Thyroid gland (tissue), 4 donors: ENCODE measurements around the gene HAO2. TPM values are rescaled to one million over a fixed set of nuclear protein-coding genes. Genes with fewer than 3 reads are reported as not detected.

Experiments
- DNase-seq, 2 donors: peaks; one replicate each; pipeline ENCODE4 v3.0.0-alpha.2; 2019
- H3K27ac ChIP-seq, 3 donors: fragments of 200-600 bp; sonication (generic); 1 replicate in 2 of 3; 2 replicates in 1 of 3; pipeline ENCODE4 v1.5.1; 2016 to 2019; ENCODE audit warnings: mild to moderate bottlenecking in 1 of 3, moderate library complexity in 1 of 3
- H3K27me3 ChIP-seq: fragments of 200-600 bp; sonication (generic); one replicate; pipeline ENCODE4 v1.5.1; 2019
- H3K36me3 ChIP-seq, 2 donors: fragments of 200-600 bp; sonication (generic); one replicate each; pipeline ENCODE4 v1.5.1; 2016 to 2019
- H3K4me1 ChIP-seq, 2 donors: fragments of 200-600 bp; sonication (generic); one replicate each; pipeline ENCODE4 v1.5.1; 2017 to 2019
- H3K4me3 ChIP-seq, 3 donors: fragments of 200-600 bp; sonication (generic); replicated peaks in 1 of 3; 1 replicate in 2 of 3; 2 replicates in 1 of 3; pipeline ENCODE4 v1.5.1; 2016; ENCODE audit warnings: mild to moderate bottlenecking in 1 of 3
- H3K9me3 ChIP-seq: fragments of 200-600 bp; sonication (generic); one replicate; pipeline ENCODE4 v1.5.1; 2017
- CTCF ChIP-seq, 6 experiments: fragments of 200-600 bp in 3 of 6; fragments of 450-650 bp in 3 of 6; sonication (generic) in 3 of 6; IDR thresholded peaks; one replicate each; pipeline ENCODE4 v1.5.1; 2016 to 2019; ENCODE audit warnings: antibody characterized with exemption in 6 of 6, mild to moderate bottlenecking in 2 of 6, inconsistent platforms in 1 of 6, moderate library complexity in 1 of 6
- POLR2A ChIP-seq, 2 donors: fragments of 450-650 bp; IDR thresholded peaks; one replicate each; pipeline ENCODE4 v1.6.1; 2017; ENCODE audit warnings: antibody characterized with exemption in 2 of 2, mild to moderate bottlenecking in 2 of 2, moderate library complexity in 1 of 2
- WGBS, 2 donors: methylation state at CpG; one replicate each; pipeline ENCODE4 v1.1.5; 2017; 5-methylcytosine and 5-hydroxymethylcytosine counted together
- intact Hi-C: fragments of 100-400 bp; cut with DNase I; formaldehyde crosslinking; loops from one replicate; pipeline ENCODE4 v1.15.1; 2023
- total RNA-seq, 4 donors: library from RNA; depleted of rRNA; stranded (reverse); fragments of >200 nt; gene quantifications; one replicate each; pipeline ENCODE4 v1.2.3, GENCODE V29; 2016

The HAO2 gene
- total RNA-seq, 4 donors from 2014 or later, result not detected

GRCh38 chr1:119326251-119326650, 42.3 kb upstream of the HAO2 start:
- Histone ChIP-seq H3K9me3 (no peaks in the 10 kb centered on the region), H3K27me3 (no peaks in the 10 kb centered on the region), H3K4me1 (peaks cover 9 to 18% of the 10 kb centered on the region in 2 donors), H3K36me3 (no peaks in the 10 kb centered on the region), H3K27ac (no peak overlapping the region), H3K4me3 (no peak overlapping the region)
- WGBS, 2 donors, result 90 to 94% methylated on average over 7 of the region's 7 CpGs
- intact Hi-C loops, result no loop called here
- no peak for TF ChIP-seq CTCF (IDR thresholded peaks at IDR 0.05)
- TF ChIP-seq POLR2A (IDR thresholded peaks at IDR 0.05), result no peak
- no peak for DNase-seq

- Histone ChIP-seq H3K4me1 (peaks cover 6 to 13% of the 10 kb centered on the region in 2 donors), H3K9me3 (no peaks in the 10 kb centered on the region), H3K27ac (peak overlapping the region in 1 of 3 donors; percentile 69), H3K36me3 (no peaks in the 10 kb centered on the region), H3K27me3 (no peaks in the 10 kb centered on the region), H3K4me3 (peak overlapping the region in 2 of 3 donors; percentile 16 to 31)
- WGBS, 2 donors, result 0 to 7% methylated on average over 6 to 18 of the region's 18 CpGs
- no peak for TF ChIP-seq CTCF (IDR thresholded peaks at IDR 0.05)
- no peak for TF ChIP-seq POLR2A (IDR thresholded peaks at IDR 0.05)
- peak; percentile 31 to 36 for DNase-seq
- intact Hi-C loops, result no loop called here
These were observed 41.5 kb upstream of the HAO2 start for GRCh38 chr1:119327094-119327449.

- Histone ChIP-seq H3K9me3 (no peaks in the 10 kb centered on the region), H3K27ac (peak overlapping the region in 1 of 3 donors; percentile 69), H3K36me3 (no peaks in the 10 kb centered on the region), H3K4me1 (peaks cover 6 to 13% of the 10 kb centered on the region in 2 donors), H3K4me3 (peak overlapping the region in 2 of 3 donors; percentile 16 to 31), H3K27me3 (no peaks in the 10 kb centered on the region)
- peak in 5 of 6 experiments; percentile 11 to 50 (median 32) for TF ChIP-seq CTCF (IDR thresholded peaks at IDR 0.05)
- TF ChIP-seq POLR2A (IDR thresholded peaks at IDR 0.05), result no peak
- DNase-seq, result peak; percentile 57 to 66
- intact Hi-C loops, result no loop called here
- WGBS, 2 donors, result 5 to 7% methylated on average over 30 to 31 of the region's 34 CpGs
These were observed 41.0 kb upstream of the HAO2 start for GRCh38 chr1:119327450-119328155.

GRCh38 chr1:119329541-119330461, 38.8 kb upstream of the HAO2 start:
- peaks cover 6 to 13% of the 10 kb centered on the region in 2 donors for H3K4me1 ChIP-seq
- H3K27me3 ChIP-seq, result no peaks in the 10 kb centered on the region
- H3K4me3 ChIP-seq, result no peak overlapping the region
- no peaks in the 10 kb centered on the region for H3K36me3 ChIP-seq
- no peak for DNase-seq
- WGBS, 2 donors, result 84 to 88% methylated on average over 8 of the region's 8 CpGs
- no peak overlapping the region for H3K27ac ChIP-seq
- no peaks in the 10 kb centered on the region for H3K9me3 ChIP-seq
- TF ChIP-seq CTCF (IDR thresholded peaks at IDR 0.05) (no peak), POLR2A (IDR thresholded peaks at IDR 0.05) (no peak)
- intact Hi-C loops, result no loop called here
